BE2C (cell line): Measurements from ENCODE around the gene RBM38.
"Not testable (repeated sequence)": the region's sequence is repeated elsewhere in the genome, so short reads cannot be mapped to it uniquely, and the experiment has no call there.

Experiments used
- DNase-seq: peaks from one replicate; pipeline ENCODE4 v3.0.0-alpha.2; 2020
- H3K27me3 ChIP-seq: fragments of 250-450 bp; sonication (Bioruptor Pico); 2 replicates; pipeline ENCODE4 v1.5.1; 2020; ENCODE audit warnings: mild to moderate bottlenecking
- H3K36me3 ChIP-seq: fragments of 250-450 bp; sonication (Bioruptor Pico); 2 replicates; pipeline ENCODE4 v1.5.1; 2020; ENCODE audit warnings: mild to moderate bottlenecking
- H3K4me1 ChIP-seq: fragments of 250-450 bp; sonication (Bioruptor Pico); 2 replicates; pipeline ENCODE4 v1.5.1; 2020
- H3K4me3 ChIP-seq: 2 replicates; pipeline ENCODE4 v1.5.1; 2011; ENCODE audit warnings: low read depth, low read length
- H3K9me3 ChIP-seq: fragments of 250-450 bp; sonication (Bioruptor Pico); 2 replicates; pipeline ENCODE4 v1.5.1; 2020
- TF ChIP-seq, protein P1 (sequence below): IDR thresholded peaks from 2 replicates; pipeline ENCODE4 v1.5.1; 2012; ENCODE audit warnings: mild to moderate bottlenecking, low read depth, low read length

The RBM38 gene

GRCh38 chr20:57417051-57417689 is 26.0 kb downstream of the RBM38 start:
- H3K9me3 ChIP-seq, result no peaks in the 10 kb centered on the region
- no peaks in the 10 kb centered on the region for H3K36me3 ChIP-seq
- H3K4me1 ChIP-seq, result no peaks in the 10 kb centered on the region
- no peaks in the 10 kb centered on the region for H3K27me3 ChIP-seq
- H3K4me3 ChIP-seq, result no peak overlapping the region
- TF ChIP-seq, protein P1, sequence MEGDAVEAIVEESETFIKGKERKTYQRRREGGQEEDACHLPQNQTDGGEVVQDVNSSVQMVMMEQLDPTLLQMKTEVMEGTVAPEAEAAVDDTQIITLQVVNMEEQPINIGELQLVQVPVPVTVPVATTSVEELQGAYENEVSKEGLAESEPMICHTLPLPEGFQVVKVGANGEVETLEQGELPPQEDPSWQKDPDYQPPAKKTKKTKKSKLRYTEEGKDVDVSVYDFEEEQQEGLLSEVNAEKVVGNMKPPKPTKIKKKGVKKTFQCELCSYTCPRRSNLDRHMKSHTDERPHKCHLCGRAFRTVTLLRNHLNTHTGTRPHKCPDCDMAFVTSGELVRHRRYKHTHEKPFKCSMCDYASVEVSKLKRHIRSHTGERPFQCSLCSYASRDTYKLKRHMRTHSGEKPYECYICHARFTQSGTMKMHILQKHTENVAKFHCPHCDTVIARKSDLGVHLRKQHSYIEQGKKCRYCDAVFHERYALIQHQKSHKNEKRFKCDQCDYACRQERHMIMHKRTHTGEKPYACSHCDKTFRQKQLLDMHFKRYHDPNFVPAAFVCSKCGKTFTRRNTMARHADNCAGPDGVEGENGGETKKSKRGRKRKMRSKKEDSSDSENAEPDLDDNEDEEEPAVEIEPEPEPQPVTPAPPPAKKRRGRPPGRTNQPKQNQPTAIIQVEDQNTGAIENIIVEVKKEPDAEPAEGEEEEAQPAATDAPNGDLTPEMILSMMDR, result no peak
- DNase-seq, result no peak

DNA sequence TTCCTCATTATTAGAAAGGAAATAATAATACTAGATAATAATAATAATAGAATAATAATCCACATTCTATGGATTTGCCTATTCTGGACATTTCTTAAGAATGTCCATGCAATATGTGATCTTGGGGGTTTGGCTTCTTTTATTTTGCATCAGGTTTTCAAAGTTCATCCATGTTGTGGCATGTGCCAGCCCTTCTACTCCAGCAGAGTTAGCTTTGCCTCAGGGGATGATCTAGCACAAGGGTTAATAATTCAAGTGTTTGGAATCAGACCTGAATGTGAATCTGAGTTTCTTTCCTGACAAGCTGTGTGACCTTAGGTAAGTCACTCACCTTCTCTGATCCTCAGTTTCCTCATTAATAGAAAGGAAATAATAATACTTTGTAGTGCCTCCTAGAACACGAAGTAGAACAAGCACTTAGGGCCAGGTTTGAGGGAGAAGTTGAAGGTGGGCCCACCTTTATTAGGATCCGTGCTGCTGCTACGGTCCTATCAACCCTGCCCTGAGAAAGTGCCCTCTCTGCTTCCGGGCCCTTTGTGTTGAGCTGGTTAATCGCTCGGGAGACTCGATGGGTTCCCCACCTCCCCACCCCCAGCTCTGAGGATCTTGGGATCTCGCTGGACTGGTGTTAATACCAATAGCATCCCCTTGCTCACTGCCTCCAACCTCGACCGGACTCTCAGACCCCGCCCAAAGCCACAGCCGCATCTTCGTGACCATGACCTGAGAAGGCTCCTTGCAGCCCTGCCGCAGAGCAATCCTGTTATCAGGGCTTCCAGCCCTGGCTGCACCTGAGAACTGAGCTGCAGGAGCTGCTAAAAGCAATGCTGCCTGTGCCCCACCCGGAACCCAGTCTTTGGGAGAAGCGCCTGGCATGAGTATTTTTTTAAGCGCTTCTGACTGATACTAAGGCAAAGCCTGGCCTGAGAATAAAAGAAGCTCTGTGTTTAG is 26.9 kb downstream of the RBM38 start:
- H3K4me1 ChIP-seq, result no peaks in the 10 kb centered on the region
- no peak for DNase-seq
- no peaks in the 10 kb centered on the region for H3K36me3 ChIP-seq
- H3K27me3 ChIP-seq, result no peaks in the 10 kb centered on the region
- no peaks in the 10 kb centered on the region for H3K9me3 ChIP-seq
- TF ChIP-seq, protein P1, result no peak
- H3K4me3 ChIP-seq, result no peak overlapping the region

DNA sequence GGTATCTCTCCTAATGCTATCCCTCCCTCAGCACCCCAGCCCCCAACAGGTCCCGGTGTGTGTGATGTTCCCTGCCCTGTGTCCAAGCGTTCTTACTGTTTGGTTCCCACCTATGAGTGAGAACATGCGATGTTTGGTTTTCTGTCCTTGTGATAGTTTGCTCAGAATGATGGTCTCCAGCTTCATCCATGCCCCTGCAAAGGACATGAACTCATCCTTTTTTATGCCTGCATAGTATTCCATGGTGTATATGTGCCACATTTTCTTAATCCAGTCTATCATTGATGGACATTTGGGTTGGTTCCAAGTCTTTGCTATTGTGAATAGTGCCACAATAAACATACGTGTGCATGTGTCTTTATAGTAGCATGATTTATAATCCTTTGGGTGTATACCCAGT is 28.3 kb downstream of the RBM38 start:
- DNase-seq, H3K4me3 ChIP-seq, H3K4me1 ChIP-seq, H3K9me3 ChIP-seq, H3K36me3 ChIP-seq, H3K27me3 ChIP-seq: not testable (repeated sequence)

DNA sequence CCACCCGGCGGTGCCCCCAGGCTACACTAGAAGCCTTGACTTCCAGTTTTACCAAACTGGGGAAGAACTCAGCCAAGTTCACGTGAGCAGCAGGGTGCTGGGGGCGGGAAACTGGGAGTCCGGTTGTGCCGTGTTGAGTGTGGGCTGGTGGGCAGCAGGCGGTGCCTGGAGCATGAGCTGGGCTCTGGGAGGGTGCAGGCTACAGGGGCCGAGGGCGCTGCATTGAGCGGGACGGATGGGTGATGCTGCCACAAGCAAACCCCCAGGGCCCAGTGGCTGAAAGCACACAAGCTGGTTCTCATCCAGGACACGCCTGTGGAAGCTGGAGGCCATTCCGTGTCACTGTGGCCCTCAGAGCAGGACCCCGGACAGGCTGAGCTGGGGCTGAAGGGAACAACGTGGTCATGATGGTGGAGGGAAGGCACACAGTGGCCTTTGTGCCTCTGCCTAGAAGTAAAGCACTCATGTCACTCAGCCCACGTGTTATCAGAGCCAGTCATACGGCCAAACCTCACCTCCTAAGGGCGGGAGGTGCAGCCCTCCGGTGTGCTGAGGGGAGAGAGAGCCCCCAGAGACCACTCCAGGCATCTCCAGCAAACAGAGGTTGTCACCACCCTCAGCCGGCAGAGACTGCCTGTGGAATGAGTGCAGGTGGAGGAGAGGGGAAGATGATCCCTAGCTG is 29.5 kb downstream of the RBM38 start:
- H3K4me3 ChIP-seq, result no peak overlapping the region
- H3K27me3 ChIP-seq, result no peaks in the 10 kb centered on the region
- TF ChIP-seq, protein P1, result no peak
- no peaks in the 10 kb centered on the region; the same call in 1 of the 2 replicates for H3K4me1 ChIP-seq
- no peaks in the 10 kb centered on the region for H3K36me3 ChIP-seq
- DNase-seq, result no peak
- no peaks in the 10 kb centered on the region for H3K9me3 ChIP-seq

GRCh38 chr20:57421253-57422220 is 30.3 kb downstream of the RBM38 start:
- TF ChIP-seq, protein P1, result no peak
- no peaks in the 10 kb centered on the region for H3K36me3 ChIP-seq
- no peak overlapping the region for H3K4me3 ChIP-seq
- no peaks in the 10 kb centered on the region; the same call in 1 of the 2 replicates for H3K4me1 ChIP-seq
- no peaks in the 10 kb centered on the region for H3K27me3 ChIP-seq
- no peak for DNase-seq
- no peaks in the 10 kb centered on the region for H3K9me3 ChIP-seq
